Measurements from ENCODE around the gene PEAK1. TPM values are rescaled to one million over a fixed set of nuclear protein-coding genes. Genes with fewer than 3 reads are reported as not detected.

Gene PEAK1
- total and polyA plus RNA-seq, 2 experiments from 2014 or later, result 7.8 to 34.1 TPM

DNA sequence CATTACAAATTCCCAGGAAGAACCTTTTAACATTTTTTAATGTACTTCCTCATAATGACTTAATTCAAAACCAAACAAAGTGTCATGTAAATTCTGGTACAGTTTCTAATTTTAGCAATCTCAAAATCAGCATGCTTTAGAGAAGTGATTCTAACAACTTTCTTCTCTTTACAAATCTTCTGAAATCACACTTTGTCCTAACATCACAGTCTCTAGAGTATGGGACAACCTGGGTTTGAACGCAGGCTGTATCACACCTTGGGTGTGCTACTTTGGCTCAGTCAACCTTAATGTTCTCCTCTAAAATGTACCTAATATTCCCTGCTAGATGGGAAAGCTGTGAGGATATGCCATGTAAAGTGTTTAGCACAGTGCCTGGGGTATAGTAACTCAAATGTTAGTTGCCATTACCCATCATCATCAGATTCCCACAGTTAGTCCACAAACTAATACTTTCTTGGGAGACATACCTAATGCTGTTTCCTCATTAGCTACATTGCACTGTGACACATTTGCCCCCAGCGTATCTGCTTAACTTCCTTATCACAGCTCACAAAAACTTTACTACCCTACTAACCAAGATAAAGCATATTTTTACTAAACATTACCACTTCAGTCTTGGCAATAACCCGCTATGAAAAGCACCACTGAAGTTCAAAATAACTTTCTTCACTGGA, 352.1 kb downstream of the PEAK1 start (continued):
- TF ChIP-seq, protein P1, sequence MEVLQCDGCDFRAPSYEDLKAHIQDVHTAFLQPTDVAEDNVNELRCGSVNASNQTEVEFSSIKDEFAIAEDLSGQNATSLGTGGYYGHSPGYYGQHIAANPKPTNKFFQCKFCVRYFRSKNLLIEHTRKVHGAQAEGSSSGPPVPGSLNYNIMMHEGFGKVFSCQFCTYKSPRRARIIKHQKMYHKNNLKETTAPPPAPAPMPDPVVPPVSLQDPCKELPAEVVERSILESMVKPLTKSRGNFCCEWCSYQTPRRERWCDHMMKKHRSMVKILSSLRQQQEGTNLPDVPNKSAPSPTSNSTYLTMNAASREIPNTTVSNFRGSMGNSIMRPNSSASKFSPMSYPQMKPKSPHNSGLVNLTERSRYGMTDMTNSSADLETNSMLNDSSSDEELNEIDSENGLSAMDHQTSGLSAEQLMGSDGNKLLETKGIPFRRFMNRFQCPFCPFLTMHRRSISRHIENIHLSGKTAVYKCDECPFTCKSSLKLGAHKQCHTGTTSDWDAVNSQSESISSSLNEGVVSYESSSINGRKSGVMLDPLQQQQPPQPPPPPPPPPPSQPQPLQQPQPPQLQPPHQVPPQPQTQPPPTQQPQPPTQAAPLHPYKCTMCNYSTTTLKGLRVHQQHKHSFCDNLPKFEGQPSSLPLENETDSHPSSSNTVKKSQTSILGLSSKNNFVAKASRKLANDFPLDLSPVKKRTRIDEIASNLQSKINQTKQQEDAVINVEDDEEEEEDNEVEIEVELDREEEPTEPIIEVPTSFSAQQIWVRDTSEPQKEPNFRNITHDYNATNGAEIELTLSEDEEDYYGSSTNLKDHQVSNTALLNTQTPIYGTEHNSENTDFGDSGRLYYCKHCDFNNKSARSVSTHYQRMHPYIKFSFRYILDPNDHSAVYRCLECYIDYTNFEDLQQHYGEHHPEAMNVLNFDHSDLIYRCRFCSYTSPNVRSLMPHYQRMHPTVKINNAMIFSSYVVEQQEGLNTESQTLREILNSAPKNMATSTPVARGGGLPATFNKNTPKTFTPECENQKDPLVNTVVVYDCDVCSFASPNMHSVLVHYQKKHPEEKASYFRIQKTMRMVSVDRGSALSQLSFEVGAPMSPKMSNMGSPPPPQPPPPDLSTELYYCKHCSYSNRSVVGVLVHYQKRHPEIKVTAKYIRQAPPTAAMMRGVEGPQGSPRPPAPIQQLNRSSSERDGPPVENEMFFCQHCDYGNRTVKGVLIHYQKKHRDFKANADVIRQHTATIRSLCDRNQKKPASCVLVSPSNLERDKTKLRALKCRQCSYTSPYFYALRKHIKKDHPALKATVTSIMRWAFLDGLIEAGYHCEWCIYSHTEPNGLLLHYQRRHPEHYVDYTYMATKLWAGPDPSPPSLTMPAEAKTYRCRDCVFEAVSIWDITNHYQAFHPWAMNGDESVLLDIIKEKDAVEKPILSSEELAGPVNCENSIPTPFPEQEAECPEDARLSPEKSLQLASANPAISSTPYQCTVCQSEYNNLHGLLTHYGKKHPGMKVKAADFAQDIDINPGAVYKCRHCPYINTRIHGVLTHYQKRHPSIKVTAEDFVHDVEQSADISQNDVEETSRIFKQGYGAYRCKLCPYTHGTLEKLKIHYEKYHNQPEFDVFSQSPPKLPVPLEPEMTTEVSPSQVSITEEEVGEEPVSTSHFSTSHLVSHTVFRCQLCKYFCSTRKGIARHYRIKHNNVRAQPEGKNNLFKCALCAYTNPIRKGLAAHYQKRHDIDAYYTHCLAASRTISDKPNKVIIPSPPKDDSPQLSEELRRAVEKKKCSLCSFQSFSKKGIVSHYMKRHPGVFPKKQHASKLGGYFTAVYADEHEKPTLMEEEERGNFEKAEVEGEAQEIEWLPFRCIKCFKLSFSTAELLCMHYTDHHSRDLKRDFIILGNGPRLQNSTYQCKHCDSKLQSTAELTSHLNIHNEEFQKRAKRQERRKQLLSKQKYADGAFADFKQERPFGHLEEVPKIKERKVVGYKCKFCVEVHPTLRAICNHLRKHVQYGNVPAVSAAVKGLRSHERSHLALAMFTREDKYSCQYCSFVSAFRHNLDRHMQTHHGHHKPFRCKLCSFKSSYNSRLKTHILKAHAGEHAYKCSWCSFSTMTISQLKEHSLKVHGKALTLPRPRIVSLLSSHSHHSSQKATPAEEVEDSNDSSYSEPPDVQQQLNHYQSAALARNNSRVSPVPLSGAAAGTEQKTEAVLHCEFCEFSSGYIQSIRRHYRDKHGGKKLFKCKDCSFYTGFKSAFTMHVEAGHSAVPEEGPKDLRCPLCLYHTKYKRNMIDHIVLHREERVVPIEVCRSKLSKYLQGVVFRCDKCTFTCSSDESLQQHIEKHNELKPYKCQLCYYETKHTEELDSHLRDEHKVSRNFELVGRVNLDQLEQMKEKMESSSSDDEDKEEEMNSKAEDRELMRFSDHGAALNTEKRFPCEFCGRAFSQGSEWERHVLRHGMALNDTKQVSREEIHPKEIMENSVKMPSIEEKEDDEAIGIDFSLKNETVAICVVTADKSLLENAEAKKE (CRISPR knock-in tag; IDR thresholded peaks at IDR 0.05), result no peak
- TF ChIP-seq CREB1 (CRISPR knock-in tag; IDR thresholded peaks at IDR 0.05; ENCODE audit: low read depth), result no peak
- no peak for TF ChIP-seq STAT1 (IDR thresholded peaks at IDR 0.05; ENCODE audit: unreplicated experiment)
- no peak for TF ChIP-seq JUNB (IDR thresholded peaks at IDR 0.05; ENCODE audit: unreplicated experiment)
- no peak for TF ChIP-seq EZH2phosphoT487 (IDR thresholded peaks at IDR 0.05; ENCODE audit: unreplicated experiment)
- no peak for TF ChIP-seq ZNF331 (CRISPR knock-in tag; IDR thresholded peaks at IDR 0.05; ENCODE audit: low read depth)
- no peak for TF ChIP-seq EZH2 (IDR thresholded peaks at IDR 0.05; ENCODE audit: low read depth, unreplicated experiment)
- TF ChIP-seq, protein P2, sequence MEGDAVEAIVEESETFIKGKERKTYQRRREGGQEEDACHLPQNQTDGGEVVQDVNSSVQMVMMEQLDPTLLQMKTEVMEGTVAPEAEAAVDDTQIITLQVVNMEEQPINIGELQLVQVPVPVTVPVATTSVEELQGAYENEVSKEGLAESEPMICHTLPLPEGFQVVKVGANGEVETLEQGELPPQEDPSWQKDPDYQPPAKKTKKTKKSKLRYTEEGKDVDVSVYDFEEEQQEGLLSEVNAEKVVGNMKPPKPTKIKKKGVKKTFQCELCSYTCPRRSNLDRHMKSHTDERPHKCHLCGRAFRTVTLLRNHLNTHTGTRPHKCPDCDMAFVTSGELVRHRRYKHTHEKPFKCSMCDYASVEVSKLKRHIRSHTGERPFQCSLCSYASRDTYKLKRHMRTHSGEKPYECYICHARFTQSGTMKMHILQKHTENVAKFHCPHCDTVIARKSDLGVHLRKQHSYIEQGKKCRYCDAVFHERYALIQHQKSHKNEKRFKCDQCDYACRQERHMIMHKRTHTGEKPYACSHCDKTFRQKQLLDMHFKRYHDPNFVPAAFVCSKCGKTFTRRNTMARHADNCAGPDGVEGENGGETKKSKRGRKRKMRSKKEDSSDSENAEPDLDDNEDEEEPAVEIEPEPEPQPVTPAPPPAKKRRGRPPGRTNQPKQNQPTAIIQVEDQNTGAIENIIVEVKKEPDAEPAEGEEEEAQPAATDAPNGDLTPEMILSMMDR (conservative IDR thresholded peaks at IDR 0.05; ENCODE audit: low read depth in 2 of 2), result no peak
- no peak for TF ChIP-seq NANOG (IDR thresholded peaks at IDR 0.05; ENCODE audit: borderline replicate concordance)
- TF ChIP-seq ZNF114 (CRISPR knock-in tag; IDR thresholded peaks at IDR 0.05), result no peak
- no peak for TF ChIP-seq POLR2AphosphoS5 (IDR thresholded peaks at IDR 0.05; ENCODE audit: low read depth)
